Smooth muscle cell (in vitro differentiated cells): Measurements from ENCODE around the gene CYFIP2. TPM values are rescaled to one million over a fixed set of nuclear protein-coding genes. Genes with fewer than 3 reads are reported as not detected.

Experiments
- DNase-seq: peaks from one replicate; lab custom pipeline; 2025; ENCODE audit not compliant: unreplicated experiment; lab: John Stamatoyannopoulos, UW
- H2AFZ ChIP-seq: fragments of 200-600 bp; sonication (generic); 2 replicates; pipeline ENCODE4 v1.6.0; 2016; ENCODE audit warnings: antibody characterized with exemption, low read depth, mild to moderate bottlenecking
- H3F3A ChIP-seq: fragments of 200-600 bp; sonication (generic); 2 replicates; pipeline ENCODE4 v1.6.0; 2017; ENCODE audit warnings: antibody characterized with exemption, low read depth
- H3K27ac ChIP-seq: fragments of 200-600 bp; sonication (generic); 2 replicates; pipeline ENCODE4 v1.5.1; 2016; ENCODE audit warnings: low read depth, mild to moderate bottlenecking
- H3K27me3 ChIP-seq: fragments of 200-600 bp; sonication (generic); 2 replicates; pipeline ENCODE4 v1.6.1; 2016; ENCODE audit warnings: low read depth, mild to moderate bottlenecking
- H3K36me3 ChIP-seq: fragments of 200-600 bp; sonication (generic); 2 replicates; pipeline ENCODE4 v1.5.1; 2016; ENCODE audit warnings: low read depth
- H3K4me1 ChIP-seq: fragments of 200-600 bp; sonication (generic); 2 replicates; pipeline ENCODE4 v1.5.1; 2016; ENCODE audit warnings: low read depth
- H3K4me2 ChIP-seq: fragments of 200-600 bp; sonication (generic); 2 replicates; pipeline ENCODE4 v1.6.0; 2016; ENCODE audit warnings: mild to moderate bottlenecking
- H3K4me3 ChIP-seq: fragments of 200-600 bp; sonication (generic); 2 replicates; pipeline ENCODE4 v1.5.1; 2016; ENCODE audit warnings: mild to moderate bottlenecking
- H3K79me2 ChIP-seq: fragments of 200-600 bp; sonication (generic); 2 replicates; pipeline ENCODE4 v1.6.0; 2016; ENCODE audit warnings: low read depth, mild to moderate bottlenecking
- H3K9ac ChIP-seq: fragments of 200-600 bp; sonication (generic); 2 replicates; pipeline ENCODE4 v1.6.0; 2016; ENCODE audit warnings: low read depth
- H3K9me3 ChIP-seq: fragments of 200-600 bp; sonication (generic); replicated peaks from 2 replicates; pipeline ENCODE4 v1.5.1; 2016; ENCODE audit warnings: low read depth
- H4K20me1 ChIP-seq: fragments of 200-600 bp; sonication (generic); 2 replicates; pipeline ENCODE4 v1.6.0; 2016; ENCODE audit warnings: low read depth
- CTCF ChIP-seq: fragments of 200-600 bp; sonication (generic); IDR thresholded peaks from 2 replicates; pipeline ENCODE4 v1.5.1; 2017; ENCODE audit warnings: borderline replicate concordance, mild to moderate bottlenecking, antibody characterized with exemption; ENCODE audit not compliant: insufficient read depth, poor library complexity, severe bottlenecking
- WGBS: methylation state at CpG from one replicate; pipeline ENCODE4 v1.1.7; 2016; ENCODE audit warnings: low lambda C conversion rate; 5-methylcytosine and 5-hydroxymethylcytosine counted together
- polyA plus RNA-seq: library from polyadenylated mRNA; unstranded; fragments of >200 nt; fragmentation: Nextera tagmentation; extraction: Ambion mirVana; gene quantifications from 2 replicates; pipeline ENCODE4 v1.2.1, GENCODE V29; 2016
- total RNA-seq: library from RNA; depleted of rRNA; stranded (reverse); fragments of >200 nt; gene quantifications from 2 replicates; pipeline ENCODE4 v1.2.3, GENCODE V29; 2014

Gene CYFIP2
- total and polyA plus RNA-seq, 2 experiments from 2014 or later = 11.4 to 17.8 TPM

GRCh38 chr5:157267761-157268480, 2.0 kb downstream of the CYFIP2 start:
- 76% methylated on average over 8 of the region's 8 CpGs for WGBS
- H3K27ac ChIP-seq = no peak overlapping the region
- H3K36me3 ChIP-seq = no peaks in the 10 kb centered on the region
- no peak overlapping the region for H3K4me3 ChIP-seq
- H3F3A ChIP-seq = no peaks in the 10 kb centered on the region
- no peak for DNase-seq
- H4K20me1 ChIP-seq = no peaks in the 10 kb centered on the region
- H3K9ac ChIP-seq = no peak overlapping the region
- peaks cover 17% of the 10 kb centered on the region for H3K4me1 ChIP-seq
- no peaks in the 10 kb centered on the region for H3K79me2 ChIP-seq
- no peak overlapping the region for H2AFZ ChIP-seq
- peak; percentile 12 for TF ChIP-seq CTCF
- no peak overlapping the region for H3K4me2 ChIP-seq
- peaks cover 35% of the 10 kb centered on the region for H3K27me3 ChIP-seq
- no peaks in the 10 kb centered on the region for H3K9me3 ChIP-seq

GRCh38 chr5:157269165-157269671, 3.3 kb downstream of the CYFIP2 start:
- Histone ChIP-seq H3K4me2 (no peak overlapping the region), H3K79me2 (no peaks in the 10 kb centered on the region), H3K4me3 (no peak overlapping the region), H3K36me3 (no peaks in the 10 kb centered on the region), H3K9ac (no peak overlapping the region), H3K27me3 (peaks cover 22% of the 10 kb centered on the region), H3K4me1 (peaks cover 17% of the 10 kb centered on the region), H3K9me3 (no peaks in the 10 kb centered on the region), H3K27ac (peak overlapping the region; percentile 65), H2AFZ (no peak overlapping the region), H3F3A (no peaks in the 10 kb centered on the region), H4K20me1 (no peaks in the 10 kb centered on the region)
- no peak for DNase-seq
- WGBS = 67% methylated on average over 6 of the region's 6 CpGs
- TF ChIP-seq CTCF = no peak

- no peak overlapping the region for H2AFZ ChIP-seq
- DNase-seq = no peak
- peaks cover 17% of the 10 kb centered on the region for H3K27me3 ChIP-seq
- no peaks in the 10 kb centered on the region for H3K36me3 ChIP-seq
- TF ChIP-seq CTCF = no peak
- no peak overlapping the region for H3K4me2 ChIP-seq
- WGBS = 93% methylated on average over 4 of the region's 4 CpGs
- peak overlapping the region; percentile 65 for H3K27ac ChIP-seq
- peaks cover 17% of the 10 kb centered on the region for H3K4me1 ChIP-seq
- no peaks in the 10 kb centered on the region for H4K20me1 ChIP-seq
- H3K79me2 ChIP-seq = no peaks in the 10 kb centered on the region
- no peak overlapping the region for H3K9ac ChIP-seq
- H3K9me3 ChIP-seq = no peaks in the 10 kb centered on the region
- no peaks in the 10 kb centered on the region for H3F3A ChIP-seq
- H3K4me3 ChIP-seq = no peak overlapping the region
These were observed 3.9 kb downstream of the CYFIP2 start for GRCh38 chr5:157269761-157270272.

- 82% methylated on average over 3 of the region's 3 CpGs for WGBS
- H3K4me1 ChIP-seq = peaks cover 17% of the 10 kb centered on the region
- H3K79me2 ChIP-seq = no peaks in the 10 kb centered on the region
- H3K9me3 ChIP-seq = no peaks in the 10 kb centered on the region
- H3F3A ChIP-seq = no peaks in the 10 kb centered on the region
- no peak for TF ChIP-seq CTCF
- peaks cover 7% of the 10 kb centered on the region for H3K27me3 ChIP-seq
- H3K4me3 ChIP-seq = no peak overlapping the region
- H3K9ac ChIP-seq = no peak overlapping the region
- no peak overlapping the region for H3K4me2 ChIP-seq
- no peak for DNase-seq
- no peaks in the 10 kb centered on the region for H3K36me3 ChIP-seq
- H3K27ac ChIP-seq = no peak overlapping the region
- H2AFZ ChIP-seq = no peak overlapping the region
- no peaks in the 10 kb centered on the region for H4K20me1 ChIP-seq
These were observed 4.8 kb downstream of the CYFIP2 start for GRCh38 chr5:157270771-157271170.
